NB4 (cell line): ENCODE measurements around the gene FARP1.
A peak's percentile ranks its signal among the peaks of the same experiment; 100 is the strongest.

Experiments
- DNase-seq: peaks from one replicate; pipeline ENCODE4 v3.0.0; 2010; ENCODE audit warnings: low read depth
- H3K4me3 ChIP-seq: one replicate; pipeline ENCODE4 v1.5.1; 2011; ENCODE audit warnings: mild to moderate bottlenecking, low read depth, low read length, moderate library complexity
- MYC ChIP-seq: IDR thresholded peaks from 2 replicates; pipeline ENCODE4 v1.6.1; 2011; ENCODE audit warnings: low read depth, low read length
- POLR2A ChIP-seq: IDR thresholded peaks from 2 replicates; pipeline ENCODE4 v1.6.1; 2011; ENCODE audit warnings: mild to moderate bottlenecking; ENCODE audit not compliant: insufficient read length; ENCODE audit errors: extremely low read depth
- TF ChIP-seq, protein P1 (sequence below): IDR thresholded peaks from 2 replicates; pipeline ENCODE4 v1.6.1; 2011; ENCODE audit warnings: low read depth, low read length
- TF ChIP-seq, protein P2 (sequence below): IDR thresholded peaks from one replicate; pipeline ENCODE4 v1.5.1; 2012; ENCODE audit warnings: low read depth, low read length

The FARP1 gene

DNA sequence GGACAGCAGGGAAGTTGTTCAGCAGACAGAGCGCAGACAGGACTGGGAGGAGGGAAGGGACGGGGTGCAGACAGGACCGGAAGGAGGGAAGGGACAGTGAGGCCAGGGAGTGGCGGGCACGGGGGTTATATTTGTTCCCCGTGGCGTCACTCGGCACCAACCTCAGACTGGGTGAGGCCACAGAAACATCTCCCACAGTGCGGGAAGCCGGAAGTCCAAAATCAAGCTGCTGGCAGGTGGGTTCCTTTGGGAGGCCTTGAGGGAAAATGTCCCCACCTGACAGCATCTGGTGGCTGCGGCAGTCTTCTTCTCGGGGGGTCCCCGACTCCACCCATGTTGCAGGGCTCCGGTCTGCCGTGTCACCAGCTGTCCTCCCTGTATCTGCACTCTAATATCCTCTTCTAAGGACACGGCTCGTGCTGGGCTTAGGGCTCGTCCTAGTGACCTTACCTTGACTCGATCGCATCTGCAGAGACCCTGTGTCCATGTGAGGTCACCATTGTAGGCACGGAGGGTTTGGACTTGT is 301.0 kb downstream of the FARP1 start:
- TF ChIP-seq MYC (no peak), POLR2A (no peak)
- TF ChIP-seq, protein P1, sequence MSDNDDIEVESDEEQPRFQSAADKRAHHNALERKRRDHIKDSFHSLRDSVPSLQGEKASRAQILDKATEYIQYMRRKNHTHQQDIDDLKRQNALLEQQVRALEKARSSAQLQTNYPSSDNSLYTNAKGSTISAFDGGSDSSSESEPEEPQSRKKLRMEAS, result no peak
- TF ChIP-seq, protein P2, sequence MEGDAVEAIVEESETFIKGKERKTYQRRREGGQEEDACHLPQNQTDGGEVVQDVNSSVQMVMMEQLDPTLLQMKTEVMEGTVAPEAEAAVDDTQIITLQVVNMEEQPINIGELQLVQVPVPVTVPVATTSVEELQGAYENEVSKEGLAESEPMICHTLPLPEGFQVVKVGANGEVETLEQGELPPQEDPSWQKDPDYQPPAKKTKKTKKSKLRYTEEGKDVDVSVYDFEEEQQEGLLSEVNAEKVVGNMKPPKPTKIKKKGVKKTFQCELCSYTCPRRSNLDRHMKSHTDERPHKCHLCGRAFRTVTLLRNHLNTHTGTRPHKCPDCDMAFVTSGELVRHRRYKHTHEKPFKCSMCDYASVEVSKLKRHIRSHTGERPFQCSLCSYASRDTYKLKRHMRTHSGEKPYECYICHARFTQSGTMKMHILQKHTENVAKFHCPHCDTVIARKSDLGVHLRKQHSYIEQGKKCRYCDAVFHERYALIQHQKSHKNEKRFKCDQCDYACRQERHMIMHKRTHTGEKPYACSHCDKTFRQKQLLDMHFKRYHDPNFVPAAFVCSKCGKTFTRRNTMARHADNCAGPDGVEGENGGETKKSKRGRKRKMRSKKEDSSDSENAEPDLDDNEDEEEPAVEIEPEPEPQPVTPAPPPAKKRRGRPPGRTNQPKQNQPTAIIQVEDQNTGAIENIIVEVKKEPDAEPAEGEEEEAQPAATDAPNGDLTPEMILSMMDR, result no peak
- no peak overlapping the region for H3K4me3 ChIP-seq
- no peak for DNase-seq

DNA sequence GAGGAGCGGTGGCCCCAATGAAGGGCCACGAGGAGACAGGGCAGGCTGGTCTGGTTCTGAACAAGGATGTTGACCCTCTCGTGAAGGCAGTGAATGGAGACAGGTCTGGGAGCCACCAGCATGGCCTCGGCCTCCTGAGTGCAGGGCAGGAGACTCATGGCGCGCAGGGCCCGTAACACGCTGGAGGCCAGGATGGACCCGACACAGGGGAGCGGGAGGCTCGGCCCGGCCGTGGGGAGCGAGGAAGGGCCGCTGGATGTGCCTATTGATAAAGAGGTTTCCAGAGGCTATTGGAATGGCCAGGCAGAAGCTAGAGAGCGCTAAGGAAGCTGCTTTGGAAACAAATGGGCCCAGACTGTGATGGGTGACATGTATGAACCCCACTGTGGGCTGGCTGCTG is 301.5 kb downstream of the FARP1 start:
- TF ChIP-seq POLR2A, result no peak
- TF ChIP-seq, protein P1, result no peak
- TF ChIP-seq MYC, result no peak
- TF ChIP-seq, protein P2, result no peak
- DNase-seq, result no peak
- no peak overlapping the region for H3K4me3 ChIP-seq

DNA sequence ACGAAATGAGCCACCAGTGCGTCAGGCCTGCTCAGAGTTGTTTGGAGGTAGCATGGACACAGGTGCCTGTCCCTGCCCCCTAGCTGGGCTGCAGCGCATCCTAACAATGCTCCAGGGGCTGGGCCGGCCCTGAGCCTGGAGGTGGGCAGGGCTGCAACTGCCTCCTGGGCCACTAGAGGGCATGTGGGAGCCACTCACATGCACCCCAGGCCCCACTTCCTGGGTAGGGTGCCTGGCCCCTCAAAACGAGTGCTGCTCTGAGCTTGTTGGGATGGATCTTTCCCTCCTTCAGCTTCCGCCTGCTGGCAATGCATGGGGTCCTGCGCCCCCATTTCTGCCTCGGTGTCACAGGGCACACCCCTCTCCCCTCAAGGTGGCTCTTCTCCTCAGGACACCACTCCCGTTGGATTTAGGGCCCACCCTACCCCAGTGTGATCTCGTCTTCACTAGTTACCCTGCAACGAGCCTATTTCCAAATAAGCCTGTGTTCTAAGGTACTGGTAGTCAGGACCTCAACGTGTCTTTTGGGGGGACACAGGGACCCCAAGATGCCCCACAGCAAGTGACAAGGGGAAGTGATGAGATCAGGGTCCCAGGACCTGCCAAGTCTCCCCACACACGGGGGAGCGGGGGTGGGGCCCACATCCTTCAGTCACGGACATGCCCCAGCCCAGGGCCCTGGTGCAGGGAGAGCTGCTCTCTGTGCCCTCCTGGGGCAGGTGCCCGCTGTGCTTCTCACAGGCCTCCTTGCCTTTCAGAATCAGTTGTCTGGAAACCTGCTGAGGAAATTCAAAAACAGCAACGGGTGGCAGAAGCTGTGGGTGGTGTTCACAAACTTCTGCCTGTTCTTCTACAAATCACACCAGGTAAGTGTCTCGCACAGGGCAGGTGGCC is 302.7 kb downstream of the FARP1 start:
- TF ChIP-seq, protein P2, result peak; percentile 96
- TF ChIP-seq POLR2A (no peak), MYC (no peak)
- TF ChIP-seq, protein P1, result peak; percentile 71
- DNase-seq, result peak; percentile 79
- H3K4me3 ChIP-seq, result no peak overlapping the region

DNA sequence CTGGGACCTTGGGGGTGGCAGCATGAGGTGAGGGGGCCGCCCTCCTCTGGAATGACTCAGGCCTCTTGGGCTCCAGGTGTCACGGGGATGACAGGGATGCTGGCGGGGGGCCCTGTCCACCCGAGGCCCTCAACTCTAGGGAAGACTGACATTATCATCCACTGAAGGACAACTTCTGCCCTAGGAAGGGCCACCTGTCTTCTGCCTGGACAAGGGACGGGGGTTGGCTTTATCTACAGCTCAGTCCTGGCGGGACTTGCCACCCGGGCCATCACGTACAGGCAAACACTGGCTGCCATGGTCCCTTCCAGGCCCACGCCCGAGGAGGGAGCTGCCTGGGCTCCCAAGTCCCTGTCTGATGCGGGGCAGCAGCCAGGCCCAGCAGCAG is 303.3 kb downstream of the FARP1 start:
- H3K4me3 ChIP-seq, result no peak overlapping the region
- TF ChIP-seq POLR2A (no peak), MYC (no peak)
- TF ChIP-seq, protein P1, result no peak
- TF ChIP-seq, protein P2, result no peak
- DNase-seq, result no peak

DNA sequence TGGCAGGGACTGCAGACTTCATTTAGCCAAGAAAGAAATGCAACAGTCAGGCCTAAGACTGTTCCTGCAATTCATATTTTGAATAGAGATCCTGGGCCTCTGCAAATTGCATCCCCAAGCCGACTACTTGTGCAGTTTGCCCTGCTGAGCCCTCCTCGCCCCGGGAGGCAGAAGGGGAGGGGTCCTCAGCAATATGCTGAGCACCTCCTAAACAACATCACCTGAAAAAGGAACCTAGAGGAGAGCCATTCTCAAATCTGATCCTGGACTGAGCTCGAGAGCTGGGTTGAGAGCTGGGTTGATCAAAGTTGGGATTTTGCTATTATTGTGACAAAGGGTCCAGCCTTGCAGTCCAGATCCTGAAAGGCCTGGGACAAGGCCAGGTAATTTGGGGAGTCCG is 304.2 kb downstream of the FARP1 start:
- TF ChIP-seq, protein P1, result no peak
- TF ChIP-seq MYC (no peak), POLR2A (no peak)
- TF ChIP-seq, protein P2, result no peak
- no peak overlapping the region for H3K4me3 ChIP-seq
- no peak for DNase-seq
